Measurements from ENCODE around the gene TAGLN3. TPM values are rescaled to one million over a fixed set of nuclear protein-coding genes. Genes with fewer than 3 reads are reported as not detected.
"Not testable (repeated sequence)": the region's sequence is repeated elsewhere in the genome, so short reads cannot be mapped to it uniquely, and the experiment has no call there.

Gene TAGLN3
- total RNA-seq, 1 experiment from 2014 or later = not detected

- H3K9me3 ChIP-seq (ENCODE audit: control insufficient read depth, insufficient read depth, low read depth, low read length) = no peaks in the 10 kb centered on the region
- DNase-seq (ENCODE audit: low read depth, low spot score) = no peak
- no peak within 1 kb of the TSS for H3K27ac ChIP-seq (ENCODE audit: low read length)
- CTCF ChIA-PET = interaction anchor here (0.6 kb wide), 1 partner anchor 59 kb away, joined by 3 read pairs; no protein-coding TSS in a partner anchor
- POLR2A ChIA-PET = no interaction called here
- TF ChIP-seq, protein P1, sequence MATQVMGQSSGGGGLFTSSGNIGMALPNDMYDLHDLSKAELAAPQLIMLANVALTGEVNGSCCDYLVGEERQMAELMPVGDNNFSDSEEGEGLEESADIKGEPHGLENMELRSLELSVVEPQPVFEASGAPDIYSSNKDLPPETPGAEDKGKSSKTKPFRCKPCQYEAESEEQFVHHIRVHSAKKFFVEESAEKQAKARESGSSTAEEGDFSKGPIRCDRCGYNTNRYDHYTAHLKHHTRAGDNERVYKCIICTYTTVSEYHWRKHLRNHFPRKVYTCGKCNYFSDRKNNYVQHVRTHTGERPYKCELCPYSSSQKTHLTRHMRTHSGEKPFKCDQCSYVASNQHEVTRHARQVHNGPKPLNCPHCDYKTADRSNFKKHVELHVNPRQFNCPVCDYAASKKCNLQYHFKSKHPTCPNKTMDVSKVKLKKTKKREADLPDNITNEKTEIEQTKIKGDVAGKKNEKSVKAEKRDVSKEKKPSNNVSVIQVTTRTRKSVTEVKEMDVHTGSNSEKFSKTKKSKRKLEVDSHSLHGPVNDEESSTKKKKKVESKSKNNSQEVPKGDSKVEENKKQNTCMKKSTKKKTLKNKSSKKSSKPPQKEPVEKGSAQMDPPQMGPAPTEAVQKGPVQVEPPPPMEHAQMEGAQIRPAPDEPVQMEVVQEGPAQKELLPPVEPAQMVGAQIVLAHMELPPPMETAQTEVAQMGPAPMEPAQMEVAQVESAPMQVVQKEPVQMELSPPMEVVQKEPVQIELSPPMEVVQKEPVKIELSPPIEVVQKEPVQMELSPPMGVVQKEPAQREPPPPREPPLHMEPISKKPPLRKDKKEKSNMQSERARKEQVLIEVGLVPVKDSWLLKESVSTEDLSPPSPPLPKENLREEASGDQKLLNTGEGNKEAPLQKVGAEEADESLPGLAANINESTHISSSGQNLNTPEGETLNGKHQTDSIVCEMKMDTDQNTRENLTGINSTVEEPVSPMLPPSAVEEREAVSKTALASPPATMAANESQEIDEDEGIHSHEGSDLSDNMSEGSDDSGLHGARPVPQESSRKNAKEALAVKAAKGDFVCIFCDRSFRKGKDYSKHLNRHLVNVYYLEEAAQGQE (IDR thresholded peaks at IDR 0.05; ENCODE audit: insufficient read depth in 1 of 2, low read depth in 2 of 2, low read length in 1 of 2) = no peak
- no peak for TF ChIP-seq SIN3A (IDR thresholded peaks at IDR 0.05; ENCODE audit: borderline replicate concordance, insufficient read depth, low read depth, low read length)
- TF ChIP-seq TCF7L2 (IDR thresholded peaks at IDR 0.05; ENCODE audit: low read depth, low read length) = no peak
- no peak for TF ChIP-seq POLR2AphosphoS5 (IDR thresholded peaks at IDR 0.05; ENCODE audit: low read depth, low read length)
- TF ChIP-seq, protein P2, sequence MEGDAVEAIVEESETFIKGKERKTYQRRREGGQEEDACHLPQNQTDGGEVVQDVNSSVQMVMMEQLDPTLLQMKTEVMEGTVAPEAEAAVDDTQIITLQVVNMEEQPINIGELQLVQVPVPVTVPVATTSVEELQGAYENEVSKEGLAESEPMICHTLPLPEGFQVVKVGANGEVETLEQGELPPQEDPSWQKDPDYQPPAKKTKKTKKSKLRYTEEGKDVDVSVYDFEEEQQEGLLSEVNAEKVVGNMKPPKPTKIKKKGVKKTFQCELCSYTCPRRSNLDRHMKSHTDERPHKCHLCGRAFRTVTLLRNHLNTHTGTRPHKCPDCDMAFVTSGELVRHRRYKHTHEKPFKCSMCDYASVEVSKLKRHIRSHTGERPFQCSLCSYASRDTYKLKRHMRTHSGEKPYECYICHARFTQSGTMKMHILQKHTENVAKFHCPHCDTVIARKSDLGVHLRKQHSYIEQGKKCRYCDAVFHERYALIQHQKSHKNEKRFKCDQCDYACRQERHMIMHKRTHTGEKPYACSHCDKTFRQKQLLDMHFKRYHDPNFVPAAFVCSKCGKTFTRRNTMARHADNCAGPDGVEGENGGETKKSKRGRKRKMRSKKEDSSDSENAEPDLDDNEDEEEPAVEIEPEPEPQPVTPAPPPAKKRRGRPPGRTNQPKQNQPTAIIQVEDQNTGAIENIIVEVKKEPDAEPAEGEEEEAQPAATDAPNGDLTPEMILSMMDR (IDR thresholded peaks at IDR 0.05) = no peak
- H3K36me3 ChIP-seq (ENCODE audit: control insufficient read depth, insufficient read depth, low read length) = no peaks in the 10 kb centered on the region
- no peak for ATAC-seq
- intact Hi-C loops (cut with micrococcal nuclease; ENCODE audit: unreplicated experiment) (no loop called here), in situ Hi-C loops (cut with HindIII; ENCODE audit: low pct_unique_long_range_greater_than_20kb, low sequenced_read_pairs) (no loop called here)
- H3K27me3 ChIP-seq (ENCODE audit: control insufficient read depth, insufficient read depth, low read length) = peaks cover 2% of the 10 kb centered on the region; the same call in 1 of the 2 replicates
- BruUV-seq (replicated peaks) = no TSS peak
- no peak within 1 kb of the TSS for H3K4me3 ChIP-seq (ENCODE audit: low read depth in 2 of 2, low read length in 2 of 2)
- H3K4me1 ChIP-seq (ENCODE audit: control insufficient read depth, insufficient read depth, low read length) = no peaks in the 10 kb centered on the region
Measured at GRCh38 chr3:112034436-112034835, 35.7 kb downstream of the TAGLN3 start, which contains the start of gene TMPRSS7. TSS of gene TMPRSS7 (plus strand) at chr3:112034736. CDS start at chr3:112034846, 110 bp downstream.

GRCh38 chr3:112035241-112035640 is 36.5 kb downstream of the TAGLN3 start:
- POLR2A ChIA-PET = no interaction called here
- H3K4me3 ChIP-seq (ENCODE audit: low read depth in 2 of 2, low read length in 2 of 2) = no peak overlapping the region
- no peaks in the 10 kb centered on the region for H3K4me1 ChIP-seq (ENCODE audit: control insufficient read depth, insufficient read depth, low read length)
- ATAC-seq (no peak), DNase-seq (ENCODE audit: low read depth, low spot score) (no peak)
- TF ChIP-seq, protein P2 (IDR thresholded peaks at IDR 0.05) = no peak
- TF ChIP-seq TCF7L2 (IDR thresholded peaks at IDR 0.05; ENCODE audit: low read depth, low read length) (no peak), POLR2AphosphoS5 (IDR thresholded peaks at IDR 0.05; ENCODE audit: low read depth, low read length) (no peak), SIN3A (IDR thresholded peaks at IDR 0.05; ENCODE audit: borderline replicate concordance, insufficient read depth, low read depth, low read length) (no peak)
- TF ChIP-seq, protein P1 (IDR thresholded peaks at IDR 0.05; ENCODE audit: insufficient read depth in 1 of 2, low read depth in 2 of 2, low read length in 1 of 2) = no peak
- in situ Hi-C loops (cut with HindIII; ENCODE audit: low pct_unique_long_range_greater_than_20kb, low sequenced_read_pairs) = no loop called here
- CTCF ChIA-PET = interaction anchor here (0.6 kb wide), 1 partner anchor 58 kb away, joined by 3 read pairs; no protein-coding TSS in a partner anchor
- no peak overlapping the region for H3K27ac ChIP-seq (ENCODE audit: low read length)
- peaks cover 4% of the 10 kb centered on the region; the same call in 1 of the 2 replicates for H3K27me3 ChIP-seq (ENCODE audit: control insufficient read depth, insufficient read depth, low read length)
- no TSS peak for BruUV-seq (replicated peaks)
- intact Hi-C loops (cut with micrococcal nuclease; ENCODE audit: unreplicated experiment) = no loop called here
- H3K9me3 ChIP-seq (ENCODE audit: control insufficient read depth, insufficient read depth, low read depth, low read length) = no peaks in the 10 kb centered on the region
- no peaks in the 10 kb centered on the region for H3K36me3 ChIP-seq (ENCODE audit: control insufficient read depth, insufficient read depth, low read length)

- DNase-seq (ENCODE audit: low read depth, low spot score); in situ Hi-C loops (cut with HindIII; ENCODE audit: low pct_unique_long_range_greater_than_20kb, low sequenced_read_pairs); H3K9me3 ChIP-seq (ENCODE audit: control insufficient read depth, insufficient read depth, low read depth, low read length); POLR2A ChIA-PET; intact Hi-C loops (cut with micrococcal nuclease; ENCODE audit: unreplicated experiment); H3K36me3 ChIP-seq (ENCODE audit: control insufficient read depth, insufficient read depth, low read length); BruUV-seq (replicated peaks); H3K4me1 ChIP-seq (ENCODE audit: control insufficient read depth, insufficient read depth, low read length); CTCF ChIA-PET; H3K27ac ChIP-seq (ENCODE audit: low read length); H3K4me3 ChIP-seq (ENCODE audit: low read depth in 2 of 2, low read length in 2 of 2); ATAC-seq: not testable (repeated sequence)
- peaks cover 14% of the 10 kb centered on the region; the same call in 1 of the 2 replicates for H3K27me3 ChIP-seq (ENCODE audit: control insufficient read depth, insufficient read depth, low read length)
Measured at GRCh38 chr3:112037194-112037593, 38.5 kb downstream of the TAGLN3 start.
